Sigmoid colon (tissue), 7 donors: ENCODE data around the gene CKMT1A. TPM values are rescaled to one million over a fixed set of nuclear protein-coding genes. Genes with fewer than 3 reads are reported as not detected.
"Not testable (repeated sequence)": the region's sequence is repeated elsewhere in the genome, so short reads cannot be mapped to it uniquely, and the experiment has no call there.

Experiments used
- DNase-seq: peaks from one replicate; pipeline ENCODE4 v3.0.0-alpha.2; 2019
- H3K27ac ChIP-seq, 4 donors: fragments of 200-600 bp; sonication (generic); one replicate each; pipeline ENCODE4 v1.5.1; 2016 to 2019; ENCODE audit warnings: mild to moderate bottlenecking in 1 of 4
- H3K27me3 ChIP-seq, 3 donors: fragments of 200-600 bp; sonication (generic); one replicate each; pipeline ENCODE4 v1.5.1; 2019; ENCODE audit warnings: mild to moderate bottlenecking in 1 of 3
- H3K36me3 ChIP-seq, 4 donors: fragments of 200-600 bp; sonication (generic); one replicate each; pipeline ENCODE4 v1.5.1; 2016 to 2019
- H3K4me1 ChIP-seq, 4 donors: fragments of 200-600 bp; sonication (generic); one replicate each; pipeline ENCODE4 v1.5.1; 2017 to 2019
- H3K4me3 ChIP-seq, 4 donors: fragments of 200-600 bp; sonication (generic); one replicate each; pipeline ENCODE4 v1.5.1; 2017 to 2019; ENCODE audit warnings: mild to moderate bottlenecking in 2 of 4, moderate library complexity in 1 of 4
- H3K9me3 ChIP-seq, 4 donors: fragments of 200-600 bp in 3 of 4; sonication (generic) in 3 of 4; one replicate each; pipeline versions ENCODE4 v1.5.1 to v1.6.1; 2013 to 2019
- EP300 ChIP-seq, 4 donors: sonication (generic); formaldehyde crosslinking; IDR thresholded peaks; one replicate each; pipeline ENCODE4 v1.6.1; 2017; ENCODE audit warnings: antibody characterized with exemption in 4 of 4
- POLR2A ChIP-seq, 2 donors: fragments of 450-650 bp; IDR thresholded peaks; one replicate each; pipeline ENCODE4 v1.6.1; 2016; ENCODE audit warnings: antibody characterized with exemption in 2 of 2, mild to moderate bottlenecking in 2 of 2, moderate library complexity in 2 of 2
- POLR2AphosphoS5 ChIP-seq, 4 donors: sonication (generic); formaldehyde crosslinking; IDR thresholded peaks; one replicate each; pipeline ENCODE4 v1.6.1; 2017; ENCODE audit warnings: antibody characterized with exemption in 4 of 4
- WGBS, 2 donors: extraction: QIAGEN DNeasy Blood & Tissue Kit; methylation state at CpG; one replicate each; pipeline ENCODE4 v1.1.7; 2013; 5-methylcytosine and 5-hydroxymethylcytosine counted together
- intact Hi-C: fragments of 100-400 bp; cut with DNase I; formaldehyde crosslinking; loops from one replicate; pipeline ENCODE4 v1.15.1; 2023
- polyA plus RNA-seq, 3 donors: library from polyadenylated mRNA; stranded (reverse); fragments of 200-250 nt; gene quantifications; one replicate each; pipeline ENCODE4 v1.2.3, GENCODE V29; 2013
- total RNA-seq, 4 donors: library from RNA; depleted of rRNA; stranded (reverse); fragments of >200 nt; gene quantifications; one replicate each; pipeline ENCODE4 v1.1.0, GENCODE V29; 2016
- TF ChIP-seq, protein P1 (sequence below), 4 experiments: fragments of 450-650 bp in 3 of 4; fragments of 200-600 bp in 1 of 4; IDR thresholded peaks; one replicate each; pipeline ENCODE4 v1.5.1; 2016 to 2019; ENCODE audit warnings: antibody characterized with exemption in 4 of 4, mild to moderate bottlenecking in 3 of 4, moderate library complexity in 2 of 4
- donor health status: healthy with polysubstance abuse.
- donor health status: Bipolar disorder and iron deficiency.
- donor health status: healthy.

The CKMT1A gene
- total and polyA plus RNA-seq, 7 donors, result 0.36 to 114 (median 64.3) TPM; not detected in 2

DNA sequence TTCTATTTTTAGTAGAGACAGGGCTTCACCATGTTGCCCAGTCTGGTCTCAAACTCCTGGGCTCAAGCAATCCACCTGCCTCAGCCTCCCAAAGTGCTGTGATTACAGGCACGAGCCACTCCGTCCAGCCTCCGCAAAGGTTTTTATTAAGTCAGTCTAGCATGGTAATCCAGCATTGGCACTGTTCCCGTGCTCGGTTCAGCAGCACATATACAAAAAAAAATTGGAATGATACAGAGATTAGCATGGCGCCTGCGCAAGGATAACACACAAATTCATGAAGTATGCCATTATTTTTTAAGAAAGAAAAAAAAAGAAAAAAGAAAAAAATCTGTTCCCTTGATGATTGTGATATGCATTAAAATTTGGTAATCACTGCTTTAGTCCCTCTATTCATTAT is 8.5 kb downstream of the CKMT1A start:
- Histone ChIP-seq H3K4me3 (no peak overlapping the region), H3K9me3 (no peaks in the 10 kb centered on the region), H3K4me1 (no peaks in the 10 kb centered on the region), H3K36me3 (no peaks in the 10 kb centered on the region), H3K27me3 (no peaks in the 10 kb centered on the region), H3K27ac (no peak overlapping the region)
- DNase-seq, result no peak
- WGBS, 2 donors, result 88 to 89% methylated on average over 7 of the region's 7 CpGs
- intact Hi-C loops, result no loop called here
- TF ChIP-seq POLR2A (IDR thresholded peaks at IDR 0.05) (no peak), EP300 (IDR thresholded peaks at IDR 0.05) (no peak), POLR2AphosphoS5 (IDR thresholded peaks at IDR 0.05) (no peak)
- TF ChIP-seq, protein P1, sequence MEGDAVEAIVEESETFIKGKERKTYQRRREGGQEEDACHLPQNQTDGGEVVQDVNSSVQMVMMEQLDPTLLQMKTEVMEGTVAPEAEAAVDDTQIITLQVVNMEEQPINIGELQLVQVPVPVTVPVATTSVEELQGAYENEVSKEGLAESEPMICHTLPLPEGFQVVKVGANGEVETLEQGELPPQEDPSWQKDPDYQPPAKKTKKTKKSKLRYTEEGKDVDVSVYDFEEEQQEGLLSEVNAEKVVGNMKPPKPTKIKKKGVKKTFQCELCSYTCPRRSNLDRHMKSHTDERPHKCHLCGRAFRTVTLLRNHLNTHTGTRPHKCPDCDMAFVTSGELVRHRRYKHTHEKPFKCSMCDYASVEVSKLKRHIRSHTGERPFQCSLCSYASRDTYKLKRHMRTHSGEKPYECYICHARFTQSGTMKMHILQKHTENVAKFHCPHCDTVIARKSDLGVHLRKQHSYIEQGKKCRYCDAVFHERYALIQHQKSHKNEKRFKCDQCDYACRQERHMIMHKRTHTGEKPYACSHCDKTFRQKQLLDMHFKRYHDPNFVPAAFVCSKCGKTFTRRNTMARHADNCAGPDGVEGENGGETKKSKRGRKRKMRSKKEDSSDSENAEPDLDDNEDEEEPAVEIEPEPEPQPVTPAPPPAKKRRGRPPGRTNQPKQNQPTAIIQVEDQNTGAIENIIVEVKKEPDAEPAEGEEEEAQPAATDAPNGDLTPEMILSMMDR (IDR thresholded peaks at IDR 0.05), result no peak

DNA sequence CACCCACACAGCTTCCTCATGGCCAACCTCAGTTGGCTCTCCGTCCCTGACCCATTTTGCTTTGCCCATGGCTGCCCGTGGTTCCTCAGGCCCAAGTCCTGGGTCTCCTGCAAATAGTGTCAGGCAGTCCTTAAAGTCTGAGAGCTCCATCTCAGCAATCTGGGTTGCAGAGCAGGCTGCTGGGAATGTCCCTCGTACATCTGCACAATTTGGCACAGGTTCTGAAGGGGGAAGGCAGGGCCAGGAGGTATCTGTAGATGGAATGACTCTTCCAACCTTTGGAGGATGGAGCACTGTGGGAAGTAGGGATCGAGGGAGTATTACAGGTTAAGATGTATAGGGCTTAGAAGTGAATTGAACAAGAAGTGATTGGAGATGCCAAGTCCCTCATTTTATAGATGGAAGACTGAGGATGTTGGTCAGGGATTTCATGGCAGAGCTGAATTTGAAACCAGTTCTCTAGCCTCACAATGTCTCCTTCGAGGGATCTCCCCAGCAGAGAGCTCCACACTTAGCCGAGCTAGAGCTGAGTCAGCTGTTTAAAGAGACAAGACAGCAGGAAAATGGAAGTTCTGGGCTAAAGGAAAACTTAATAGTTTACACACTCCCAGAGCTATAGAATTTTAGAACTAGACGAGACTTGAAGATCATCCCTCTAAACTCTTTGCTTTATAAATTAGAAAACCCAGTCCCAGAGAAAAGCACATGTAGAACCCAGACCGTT is 9.2 kb downstream of the CKMT1A start:
- Histone ChIP-seq H3K27ac (no peak overlapping the region), H3K4me3 (no peak overlapping the region), H3K9me3 (no peaks in the 10 kb centered on the region), H3K4me1 (no peaks in the 10 kb centered on the region), H3K27me3 (no peaks in the 10 kb centered on the region), H3K36me3 (no peaks in the 10 kb centered on the region)
- TF ChIP-seq POLR2A (IDR thresholded peaks at IDR 0.05) (no peak), POLR2AphosphoS5 (IDR thresholded peaks at IDR 0.05) (no peak), EP300 (IDR thresholded peaks at IDR 0.05) (no peak)
- TF ChIP-seq, protein P1 (IDR thresholded peaks at IDR 0.05), result no peak
- 75 to 81% methylated on average over 8 of the region's 8 CpGs for WGBS, 2 donors
- no peak for DNase-seq
- intact Hi-C loops, result no loop called here

DNA sequence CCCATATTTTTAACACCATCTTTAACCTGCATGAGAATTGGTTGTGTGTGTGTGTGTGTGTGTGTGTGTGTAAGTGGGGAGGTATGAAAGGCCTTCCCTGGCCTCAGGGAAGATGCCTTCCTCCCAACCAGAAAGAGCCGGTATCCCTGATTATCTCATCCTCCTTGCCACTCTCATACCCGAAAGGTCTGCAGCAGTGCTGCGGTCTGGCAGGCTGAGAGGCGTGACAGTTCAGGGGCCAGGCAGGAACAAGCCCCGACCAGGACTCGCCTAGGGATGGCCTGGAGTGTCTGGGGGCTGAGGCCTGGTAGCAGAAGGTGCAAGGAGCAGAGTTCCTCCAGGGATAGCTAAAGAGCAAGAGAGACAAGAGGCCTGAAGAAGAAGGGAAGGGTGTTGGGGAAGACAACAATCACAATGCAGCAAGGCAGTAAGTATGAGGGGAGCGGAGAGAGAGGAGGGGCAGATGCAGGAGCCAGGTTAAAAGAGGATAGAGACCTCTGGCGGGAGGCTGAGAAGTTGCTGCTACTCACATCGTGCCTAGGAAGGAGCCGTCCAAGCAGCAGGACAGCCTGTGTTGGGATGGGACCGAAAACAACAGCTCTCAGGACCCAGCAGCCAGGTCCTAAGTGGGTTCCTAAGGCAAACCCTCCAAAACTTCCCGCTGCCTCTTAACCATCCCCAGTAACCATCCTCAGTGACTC is 16.9 kb downstream of the CKMT1A start:
- H3K27me3 ChIP-seq, H3K4me3 ChIP-seq, intact Hi-C loops, H3K9me3 ChIP-seq, DNase-seq, H3K4me1 ChIP-seq, H3K27ac ChIP-seq, H3K36me3 ChIP-seq: not testable (repeated sequence)
- 86 to 92% methylated on average over 1 of the region's 12 CpGs for WGBS, 2 donors

DNA sequence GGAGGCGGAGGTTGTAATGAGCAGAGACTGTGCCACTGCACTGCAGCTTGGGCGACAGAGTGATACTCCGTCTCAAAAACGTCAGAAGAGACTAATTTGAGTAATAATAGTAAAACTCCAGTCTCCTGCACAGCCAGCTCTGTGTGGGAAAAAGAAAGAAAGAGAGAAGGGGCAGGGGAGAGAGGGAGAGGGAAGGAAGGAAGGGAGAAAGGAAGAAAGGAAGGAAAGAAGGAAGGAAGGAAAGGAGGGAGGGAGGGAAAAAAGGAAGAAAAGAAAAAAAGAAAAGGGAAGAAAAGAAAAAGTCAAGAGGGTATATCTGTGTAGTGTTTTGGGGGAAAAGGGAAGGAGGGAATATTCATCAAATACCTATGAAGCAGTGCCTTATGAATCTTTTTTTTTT is 29.5 kb downstream of the CKMT1A start:
- no peaks in the 10 kb centered on the region for H3K36me3 ChIP-seq
- TF ChIP-seq POLR2AphosphoS5 (IDR thresholded peaks at IDR 0.05) (no peak), POLR2A (IDR thresholded peaks at IDR 0.05) (no peak), EP300 (IDR thresholded peaks at IDR 0.05) (no peak)
- TF ChIP-seq, protein P1 (IDR thresholded peaks at IDR 0.05), result no peak
- intact Hi-C loops, result no loop called here

DNA sequence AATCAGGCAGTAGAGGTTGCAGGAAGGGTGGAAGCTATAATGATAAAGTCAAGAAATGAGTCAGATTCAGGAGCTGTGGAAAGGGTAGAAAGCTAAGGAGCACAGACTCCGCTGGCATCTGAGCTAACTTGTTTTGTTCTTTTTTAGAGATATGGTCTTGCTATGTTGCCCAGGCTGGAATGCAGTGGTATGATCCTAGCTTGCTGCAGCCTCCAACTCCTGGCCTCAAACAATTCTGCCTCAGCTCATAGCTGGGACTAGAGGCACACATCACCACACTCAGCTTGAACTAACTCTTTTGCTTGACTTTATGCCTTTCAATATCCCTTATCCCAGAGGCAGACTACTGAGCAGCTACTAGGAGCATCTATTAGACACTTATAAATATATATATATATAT is 32.6 kb downstream of the CKMT1A start:
- H3K4me3 ChIP-seq, intact Hi-C loops, H3K36me3 ChIP-seq, H3K27me3 ChIP-seq, H3K27ac ChIP-seq, H3K4me1 ChIP-seq, H3K9me3 ChIP-seq, DNase-seq: not testable (repeated sequence)
- 93 to 96% methylated on average over 1 of the region's 1 CpG for WGBS, 2 donors

More for the DNA sequence above, 29.5 kb downstream of the CKMT1A start:
- H3K27ac ChIP-seq, result no peak overlapping the region
- H3K27me3 ChIP-seq, result no peaks in the 10 kb centered on the region
- WGBS, 2 donors, result 79 to 81% methylated on average over 4 of the region's 4 CpGs
- H3K4me3 ChIP-seq, result no peak overlapping the region
- H3K4me1 ChIP-seq, result no peaks in the 10 kb centered on the region
- DNase-seq, result no peak
- H3K9me3 ChIP-seq, result no peaks in the 10 kb centered on the region

DNA sequence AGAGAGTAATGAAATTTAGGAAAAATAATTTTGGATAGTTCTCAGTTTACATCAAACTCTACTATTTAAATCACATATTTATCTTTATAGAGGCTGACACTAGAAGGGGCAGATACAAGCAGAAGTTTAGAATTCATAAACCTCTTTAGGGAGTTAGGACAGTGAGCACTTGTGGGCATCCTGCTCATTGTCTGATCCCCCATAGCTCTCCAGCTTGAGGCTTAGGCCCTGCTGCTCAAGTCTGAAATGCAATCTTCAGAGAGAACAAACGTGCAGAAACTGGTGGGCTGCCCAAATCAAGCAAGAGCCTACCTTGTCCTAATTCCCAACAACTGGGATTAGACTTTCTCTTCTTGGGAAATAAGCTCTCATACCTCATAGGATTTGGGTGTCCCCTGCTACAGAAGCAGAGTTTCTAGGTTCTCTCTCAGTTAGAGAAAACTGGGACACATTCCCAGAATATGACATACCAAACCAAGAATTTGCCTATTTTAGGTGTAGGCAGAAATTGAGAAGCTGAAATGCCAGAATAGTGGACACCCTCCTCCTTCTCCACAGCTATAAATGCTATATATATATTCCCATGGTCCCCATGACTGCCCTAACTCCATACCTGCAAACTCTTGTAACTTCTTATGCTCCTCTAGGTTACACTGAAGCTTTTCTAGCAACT is 34.5 kb downstream of the CKMT1A start:
- H3K36me3 ChIP-seq, intact Hi-C loops, H3K4me3 ChIP-seq, H3K27ac ChIP-seq, H3K27me3 ChIP-seq, H3K9me3 ChIP-seq, H3K4me1 ChIP-seq, DNase-seq: not testable (repeated sequence)
- 67 to 89% methylated on average over 1 of the region's 1 CpG for WGBS, 2 donors
